ENCODE measurements around the gene GRM4.

GRM4 gene

GRCh38 chr6:33991610-33992009, 154.3 kb downstream of the GRM4 start:
- no peak for DNase-seq

- no peak for DNase-seq
Measured at GRCh38 chr6:33990061-33990541, 155.8 kb downstream of the GRM4 start.

GRCh38 chr6:33989016-33989854, 156.7 kb downstream of the GRM4 start:
- no peak for DNase-seq

- peak; percentile 94 for DNase-seq
Measured at GRCh38 chr6:33988121-33989015, 157.5 kb downstream of the GRM4 start.

GRCh38 chr6:33987531-33988021, 158.3 kb downstream of the GRM4 start:
- DNase-seq: peak; percentile 85

GRCh38 chr6:33985947-33986346, 159.9 kb downstream of the GRM4 start:
- no peak for DNase-seq

GRCh38 chr6:33985313-33985751, 160.6 kb downstream of the GRM4 start:
- DNase-seq: no peak

GRCh38 chr6:33984466-33985312, 161.2 kb downstream of the GRM4 start:
- DNase-seq: no peak

- no peak for DNase-seq
Measured at GRCh38 chr6:33983721-33984465, 162.0 kb downstream of the GRM4 start.

- peak; percentile 70 for DNase-seq
Measured at GRCh38 chr6:33983109-33983716, 162.7 kb downstream of the GRM4 start.

GRCh38 chr6:33981861-33982260, 164.0 kb downstream of the GRM4 start:
- DNase-seq: no peak

- DNase-seq: no peak
Measured at GRCh38 chr6:33981421-33981820, 164.5 kb downstream of the GRM4 start.

GRCh38 chr6:33980176-33981175, 165.4 kb downstream of the GRM4 start:
- no peak for DNase-seq

GRCh38 chr6:33979750-33980149, 166.1 kb downstream of the GRM4 start:
- no peak for DNase-seq

- DNase-seq: no peak
Measured at GRCh38 chr6:33978412-33979150, 167.3 kb downstream of the GRM4 start.

GRCh38 chr6:33977606-33978411, 168.1 kb downstream of the GRM4 start:
- no peak for DNase-seq

- DNase-seq: no peak
Measured at GRCh38 chr6:33976437-33977360, 169.2 kb downstream of the GRM4 start.

Measured in COR-L47 (cell line).